GM19099 (cell line): ENCODE results near the gene COPB1.

ENCODE experiments used
- POLR2A ChIP-seq: IDR thresholded peaks from 3 replicates; pipeline ENCODE4 v1.6.1; 2011; ENCODE audit warnings: low read depth; ENCODE audit not compliant: insufficient read length; ENCODE audit errors: extremely low read depth

The COPB1 gene

DNA sequence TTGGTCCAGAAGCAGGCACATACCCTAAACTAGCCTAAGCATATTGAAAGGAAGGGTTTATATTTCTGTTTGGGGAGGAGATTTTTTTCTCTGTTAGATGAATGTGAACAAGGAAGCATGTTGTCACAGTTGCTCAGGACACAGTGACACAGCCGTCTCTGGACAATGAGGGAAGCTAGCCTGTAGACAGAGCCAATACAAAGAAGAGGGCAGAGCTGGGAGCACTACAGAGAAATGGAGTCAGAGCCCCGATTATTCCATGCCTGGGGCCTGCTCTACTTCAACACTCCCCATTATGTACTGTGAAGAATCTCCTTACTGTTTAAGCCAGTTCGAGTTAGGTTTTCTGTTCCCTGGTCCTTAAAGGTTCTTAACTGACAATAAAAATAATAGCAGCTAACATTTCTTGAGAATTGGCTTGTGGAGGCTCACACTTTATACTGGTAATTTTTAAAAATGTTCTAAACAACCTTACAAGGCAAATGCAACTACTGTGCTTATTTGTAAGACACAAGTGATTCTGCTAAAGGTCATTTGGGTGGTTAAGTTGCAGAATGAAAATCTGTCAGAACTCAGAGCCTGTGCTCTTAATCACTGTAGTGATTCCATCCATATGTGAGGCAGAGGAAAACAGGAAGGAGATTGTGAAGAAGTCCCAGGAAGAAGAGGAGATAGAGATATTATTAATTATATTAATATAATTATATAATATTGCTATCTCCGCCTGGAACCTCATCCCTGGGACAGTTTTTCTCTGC lies 81.8 kb downstream of the COPB1 start:
- no peak for TF ChIP-seq POLR2A

DNA sequence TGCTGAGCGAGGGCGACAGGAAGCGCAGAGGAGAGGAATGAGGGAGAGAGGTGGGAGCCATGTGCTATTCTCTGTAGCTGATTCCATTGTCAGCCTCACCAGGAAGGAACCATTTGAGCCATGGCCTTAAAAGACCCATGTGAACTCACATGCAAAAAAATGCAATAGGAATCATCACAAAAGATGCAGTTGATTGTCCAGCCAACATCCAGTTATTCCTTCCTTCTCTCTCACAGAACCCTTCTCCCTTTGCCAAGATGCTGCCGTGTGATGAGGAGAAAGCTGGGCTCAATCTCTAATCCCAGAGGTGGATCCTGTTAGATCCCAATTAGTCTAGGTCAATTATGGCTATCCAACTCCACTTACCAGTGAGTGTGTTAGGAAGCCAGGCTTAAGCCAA lies 82.4 kb downstream of the COPB1 start:
- no peak for TF ChIP-seq POLR2A

DNA sequence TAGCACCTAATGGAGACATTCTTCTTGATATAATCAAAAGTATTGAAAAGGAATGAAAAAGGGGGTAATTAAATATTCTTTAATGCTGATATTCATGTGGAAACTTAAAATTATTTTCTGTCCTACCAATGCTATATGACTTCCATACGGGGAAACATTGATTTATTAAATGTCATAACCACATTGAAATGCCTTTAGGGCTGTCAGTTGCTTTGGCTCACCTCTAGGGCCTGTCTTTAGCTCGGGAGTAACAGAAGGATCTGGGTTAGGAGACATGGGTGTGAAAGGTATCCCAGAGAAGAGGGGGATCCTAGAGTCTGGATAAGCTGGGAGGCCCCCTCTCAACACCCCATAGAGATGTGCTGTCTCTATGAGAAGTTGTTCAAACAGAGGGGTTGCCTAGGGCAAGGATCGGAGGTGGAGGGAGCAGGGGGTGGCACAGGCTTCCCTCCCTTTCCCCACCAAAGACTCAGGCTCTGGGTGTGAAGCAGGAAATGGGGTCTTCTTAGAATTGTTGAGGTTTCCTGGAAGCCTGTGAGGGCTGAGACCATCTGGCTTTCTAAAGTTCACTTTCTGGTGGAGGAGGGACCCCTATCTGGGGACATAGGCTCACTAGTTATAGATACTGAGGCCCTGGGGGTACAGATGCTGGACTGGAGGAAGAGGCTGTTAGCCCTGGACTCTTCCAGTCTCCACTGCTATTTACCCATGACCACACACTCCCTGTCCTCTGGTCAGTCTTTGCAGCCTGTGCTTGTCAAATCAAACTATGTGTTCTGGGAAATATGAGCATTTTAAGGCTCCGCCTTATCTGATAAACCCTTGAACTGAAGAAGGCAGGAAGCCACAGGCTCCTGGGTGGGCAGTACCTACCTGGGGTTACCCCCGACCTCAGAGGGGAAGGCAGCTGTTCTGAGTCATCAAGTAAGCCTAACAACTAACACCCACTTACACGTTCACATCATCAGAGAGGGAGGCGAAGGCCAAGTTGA lies 84.8 kb downstream of the COPB1 start:
- no peak for TF ChIP-seq POLR2A

DNA sequence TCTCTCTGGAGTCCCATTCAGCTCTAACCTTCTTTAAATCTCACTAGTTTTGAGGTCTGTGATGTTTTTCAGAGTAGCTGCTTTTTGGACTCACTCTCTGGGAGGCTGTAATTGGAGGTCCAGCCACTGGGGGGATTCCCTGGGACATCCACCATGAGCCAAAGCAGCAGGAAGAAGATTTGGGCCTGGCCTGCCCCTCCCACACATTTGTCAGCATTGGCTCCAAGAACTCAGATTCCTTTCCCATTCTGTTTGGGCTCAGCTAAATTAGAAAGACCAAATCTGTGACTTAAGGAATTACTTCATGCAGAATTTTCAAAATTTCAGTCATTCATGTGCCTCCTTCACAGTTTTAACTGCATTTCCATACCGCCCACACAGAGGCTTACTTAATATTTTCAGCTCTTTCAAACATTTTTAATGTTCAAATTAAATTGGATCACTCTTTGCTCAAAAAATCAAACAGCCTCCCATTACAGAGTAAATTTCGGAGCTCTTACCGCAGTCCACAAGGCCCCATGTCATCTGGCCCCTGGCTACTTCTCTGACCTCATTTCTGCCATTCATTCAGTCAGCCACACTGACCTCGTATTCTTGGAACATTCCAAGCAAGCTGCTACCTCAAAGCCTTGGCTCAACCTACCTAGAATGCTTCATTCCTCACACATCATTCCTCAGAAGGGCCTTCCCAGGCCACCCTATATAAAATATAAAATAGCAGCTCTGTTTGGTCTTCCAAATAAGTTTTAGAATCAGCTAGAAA lies 86.1 kb downstream of the COPB1 start:
- no peak for TF ChIP-seq POLR2A

- no peak for TF ChIP-seq POLR2A
Measured at GRCh38 chr11:14411818-14412217, 87.8 kb downstream of the COPB1 start.

DNA sequence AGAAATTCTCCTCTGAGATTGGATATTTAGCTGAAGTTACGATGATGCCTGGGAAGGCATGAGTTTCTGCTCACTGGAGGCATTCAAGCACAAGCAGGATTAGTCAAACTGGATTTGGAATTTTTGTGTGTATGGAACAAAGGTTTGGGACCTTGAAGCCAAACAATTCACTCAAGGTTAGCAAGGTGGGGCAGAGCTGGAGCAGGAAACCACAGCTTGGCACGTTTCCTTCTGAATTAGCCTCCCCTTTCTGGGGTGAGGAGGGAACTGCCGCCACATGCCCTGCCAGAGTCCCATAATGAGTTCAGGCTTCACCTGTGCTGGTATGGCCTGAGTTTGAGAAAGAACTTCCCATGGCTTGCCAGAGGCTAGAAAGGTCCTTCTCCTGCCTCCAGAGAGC lies 89.7 kb downstream of the COPB1 start:
- no peak for TF ChIP-seq POLR2A

DNA sequence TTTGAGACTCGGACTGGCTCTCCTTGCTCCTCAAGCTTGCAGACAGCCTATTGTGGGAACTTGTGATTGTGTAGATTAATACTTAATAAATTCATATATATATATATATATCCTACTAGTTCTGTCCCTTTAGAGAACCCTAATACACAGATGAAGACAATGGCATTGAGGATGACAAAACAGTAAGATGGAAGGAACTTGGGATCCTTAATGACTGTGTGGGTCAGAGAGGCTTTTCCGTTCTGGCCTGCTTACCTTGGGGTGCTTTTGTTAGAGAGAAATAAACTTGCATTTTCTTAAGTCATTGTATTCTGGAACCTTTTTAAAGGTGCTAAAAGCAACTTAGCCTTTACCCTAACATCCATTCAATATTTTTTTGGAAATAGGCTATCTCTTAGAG lies 91.0 kb downstream of the COPB1 start:
- TF ChIP-seq POLR2A = no peak
